Measurements from ENCODE around the gene GCK.

The GCK gene

DNA sequence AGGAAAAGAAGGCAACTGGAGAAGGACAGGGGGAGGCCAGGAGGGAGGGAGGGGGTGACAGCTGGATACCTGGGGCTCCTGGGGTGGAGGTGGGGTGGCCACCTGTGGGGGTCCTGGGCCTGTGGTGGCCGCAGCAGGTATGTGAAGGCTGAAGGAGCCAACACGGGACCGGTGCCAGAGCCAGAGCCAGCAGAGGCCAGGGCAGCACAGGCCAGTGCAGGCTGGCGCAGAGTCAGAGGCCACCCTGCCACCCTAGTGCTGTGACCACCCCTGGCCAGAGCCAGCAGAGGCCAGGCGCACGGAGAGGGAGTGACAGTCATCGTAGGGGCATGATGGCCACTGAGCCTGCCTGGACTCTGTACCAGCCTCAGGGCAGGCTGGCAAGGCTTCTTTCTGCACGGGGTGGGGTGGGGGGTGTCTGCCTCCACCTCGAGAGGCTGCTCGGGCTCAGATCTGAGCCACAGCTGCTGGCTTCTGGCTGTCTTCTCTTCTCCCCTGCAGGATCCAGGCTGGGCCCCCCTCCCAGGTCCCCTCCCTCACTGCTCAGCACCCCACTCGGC lies 40.4 kb upstream of the GCK start:
- H3K36me3 ChIP-seq (ENCODE audit: control insufficient read depth in 2 of 2, insufficient read depth in 2 of 2, low read length in 2 of 2) = no peaks in the 10 kb centered on the region
- H3K27me3 ChIP-seq (ENCODE audit: control insufficient read depth in 1 of 2, insufficient read depth in 2 of 2, low read length in 2 of 2) = peaks cover 12 to 13% of the 10 kb centered on the region in 2 donors
- H3K9me3 ChIP-seq (ENCODE audit: control insufficient read depth in 2 of 2, low read length in 2 of 2) = no peaks in the 10 kb centered on the region
- H3K4me1 ChIP-seq (ENCODE audit: control insufficient read depth, insufficient read depth, low read length) = no peaks in the 10 kb centered on the region
- no peak overlapping the region for H3K4me3 ChIP-seq (ENCODE audit: low read length in 2 of 2)
- H3K9ac ChIP-seq (ENCODE audit: low read length in 2 of 2) = no peak overlapping the region
- H3K27ac ChIP-seq (ENCODE audit: low read length) = no peak overlapping the region

DNA sequence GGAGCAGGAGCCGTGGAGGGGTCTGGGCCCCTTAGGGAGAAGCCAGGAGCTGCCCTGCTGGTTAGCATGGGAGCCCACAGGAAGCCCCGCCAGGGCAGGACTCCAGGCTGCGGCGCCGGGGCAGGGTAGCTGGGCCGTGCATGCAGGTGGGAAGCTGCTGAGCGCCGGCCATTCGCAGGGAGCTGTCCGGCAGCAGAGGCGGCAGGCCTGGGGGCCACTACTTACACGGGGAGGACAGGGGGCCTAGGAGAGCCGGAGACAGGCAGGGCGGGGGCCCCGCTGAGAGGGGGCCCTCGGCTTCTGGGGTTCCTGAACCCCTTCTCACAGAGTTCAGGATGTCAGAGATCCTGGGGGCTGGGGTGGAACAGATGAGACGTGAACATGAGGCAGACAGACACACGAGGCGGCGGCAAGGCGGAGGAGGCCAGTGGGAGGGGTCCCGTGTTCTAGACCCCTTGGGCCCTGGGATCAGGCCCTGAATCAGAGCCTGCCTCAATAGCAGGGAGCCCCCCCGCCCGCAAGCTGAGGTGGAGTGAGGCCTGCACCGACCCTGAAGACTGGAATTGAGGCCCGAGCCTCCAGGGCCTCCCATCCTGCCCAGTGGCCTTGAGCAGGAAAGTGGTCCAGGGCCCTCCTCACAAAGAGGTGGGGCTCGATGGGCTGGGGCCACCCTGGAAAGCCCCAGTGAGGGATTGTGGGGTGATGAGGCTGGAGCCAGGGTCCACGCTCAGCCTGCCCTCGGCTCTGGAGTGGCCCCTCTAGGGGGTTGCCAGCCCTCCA lies 39.5 kb upstream of the GCK start:
- no peak overlapping the region for H3K9ac ChIP-seq (ENCODE audit: low read length in 2 of 2)
- no peaks in the 10 kb centered on the region for H3K9me3 ChIP-seq (ENCODE audit: control insufficient read depth in 2 of 2, low read length in 2 of 2)
- no peak overlapping the region for H3K27ac ChIP-seq (ENCODE audit: low read length)
- H3K36me3 ChIP-seq (ENCODE audit: control insufficient read depth in 2 of 2, insufficient read depth in 2 of 2, low read length in 2 of 2) = no peaks in the 10 kb centered on the region
- no peak overlapping the region for H3K4me3 ChIP-seq (ENCODE audit: low read length in 2 of 2)
- peaks cover 14 to 15% of the 10 kb centered on the region in 2 donors for H3K27me3 ChIP-seq (ENCODE audit: control insufficient read depth in 1 of 2, insufficient read depth in 2 of 2, low read length in 2 of 2)
- no peaks in the 10 kb centered on the region for H3K4me1 ChIP-seq (ENCODE audit: control insufficient read depth, insufficient read depth, low read length)

DNA sequence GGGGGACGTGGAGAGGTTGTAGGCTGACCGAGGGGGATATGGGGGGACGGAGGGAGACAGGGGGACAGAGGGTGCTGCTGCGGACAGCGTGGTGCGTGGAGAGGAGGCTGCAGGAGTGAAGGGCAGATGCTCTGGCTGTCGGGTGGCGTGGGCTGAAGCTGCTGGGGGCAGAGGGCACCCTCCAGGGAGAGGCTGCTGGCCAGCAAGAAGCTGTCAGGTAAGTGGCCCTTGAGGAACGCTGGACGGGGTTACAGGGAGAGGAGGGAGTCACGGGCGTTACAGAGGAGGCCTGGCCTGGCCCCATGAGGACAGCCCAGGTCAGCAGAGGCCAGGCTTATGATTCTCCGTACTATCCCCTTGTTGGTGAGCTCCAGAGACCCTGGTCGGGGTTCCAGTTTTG lies 38.7 kb upstream of the GCK start:
- Histone ChIP-seq H3K4me3 (ENCODE audit: low read length in 2 of 2) (no peak overlapping the region), H3K27ac (ENCODE audit: low read length) (no peak overlapping the region), H3K4me1 (ENCODE audit: control insufficient read depth, insufficient read depth, low read length) (no peaks in the 10 kb centered on the region), H3K27me3 (ENCODE audit: control insufficient read depth in 1 of 2, insufficient read depth in 2 of 2, low read length in 2 of 2) (peaks cover 14 to 15% of the 10 kb centered on the region in 2 donors), H3K36me3 (ENCODE audit: control insufficient read depth in 2 of 2, insufficient read depth in 2 of 2, low read length in 2 of 2) (no peaks in the 10 kb centered on the region), H3K9ac (ENCODE audit: low read length in 2 of 2) (no peak overlapping the region), H3K9me3 (ENCODE audit: control insufficient read depth in 2 of 2, low read length in 2 of 2) (no peaks in the 10 kb centered on the region)

DNA sequence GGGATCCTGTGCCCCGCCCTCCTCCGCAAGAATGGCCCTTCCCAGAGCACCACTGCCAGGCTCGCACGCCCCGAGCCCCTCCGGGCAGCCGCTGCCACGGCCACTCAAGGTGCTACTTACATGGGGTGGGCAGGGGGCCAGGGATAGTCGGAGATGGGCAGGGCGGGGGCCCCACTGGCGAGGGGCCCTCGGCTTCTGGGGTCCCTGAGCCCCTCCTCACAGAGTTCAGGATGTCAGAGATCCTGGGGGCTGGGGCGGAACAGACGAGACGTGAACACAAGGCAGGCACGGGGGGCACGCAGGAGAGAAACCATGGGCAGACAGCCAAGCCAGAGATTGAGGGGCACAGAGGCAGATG lies 37.1 kb upstream of the GCK start:
- Histone ChIP-seq H3K9ac (ENCODE audit: low read length in 2 of 2) (no peak overlapping the region), H3K9me3 (ENCODE audit: control insufficient read depth in 2 of 2, low read length in 2 of 2) (no peaks in the 10 kb centered on the region), H3K4me1 (ENCODE audit: control insufficient read depth, insufficient read depth, low read length) (no peaks in the 10 kb centered on the region), H3K36me3 (ENCODE audit: control insufficient read depth in 2 of 2, insufficient read depth in 2 of 2, low read length in 2 of 2) (no peaks in the 10 kb centered on the region), H3K4me3 (ENCODE audit: low read length in 2 of 2) (no peak overlapping the region), H3K27me3 (ENCODE audit: control insufficient read depth in 1 of 2, insufficient read depth in 2 of 2, low read length in 2 of 2) (peaks cover 14 to 15% of the 10 kb centered on the region in 2 donors), H3K27ac (ENCODE audit: low read length) (no peak overlapping the region)

DNA sequence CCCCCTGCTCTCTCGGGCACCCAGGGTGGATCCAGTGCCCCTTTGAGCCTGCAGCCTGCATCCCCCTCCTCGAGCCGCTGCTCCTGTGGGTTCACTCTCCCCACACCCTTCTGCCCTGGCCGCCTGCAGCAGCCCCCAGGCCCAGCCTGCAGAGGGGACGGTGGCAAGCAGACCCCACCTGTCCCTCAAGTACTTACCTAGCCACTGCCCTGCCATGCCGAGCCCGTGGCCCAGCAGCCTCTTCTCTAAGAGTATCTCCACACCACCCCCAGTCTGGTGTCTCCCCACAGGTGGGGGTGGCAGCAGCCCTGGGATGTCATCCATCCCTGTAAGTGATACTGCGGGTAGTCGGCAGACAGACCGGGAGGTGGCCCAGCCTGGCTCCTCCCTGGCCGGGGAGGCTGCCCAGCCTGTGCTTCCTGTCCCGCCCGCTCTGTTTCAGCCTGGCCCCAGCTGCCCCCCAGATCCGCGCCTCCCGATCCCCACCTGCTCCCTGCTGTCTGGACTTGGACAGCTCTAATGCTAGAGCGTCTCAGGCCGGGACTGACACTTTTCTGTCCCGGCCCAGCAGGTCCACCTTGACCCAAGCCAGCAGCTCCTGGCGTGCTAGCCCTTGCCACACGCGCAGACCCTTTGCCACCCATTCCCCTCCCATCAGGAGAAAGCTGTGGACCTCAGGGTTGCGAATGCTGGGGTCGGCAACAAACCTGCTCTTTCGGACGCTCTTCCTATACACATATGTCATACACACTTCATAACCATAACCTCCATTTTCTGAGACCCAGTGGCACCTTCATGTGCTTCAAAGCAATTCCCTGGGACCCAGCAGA lies 36.5 kb upstream of the GCK start:
- Histone ChIP-seq H3K27ac (ENCODE audit: low read length) (no peak overlapping the region), H3K27me3 (ENCODE audit: control insufficient read depth in 1 of 2, insufficient read depth in 2 of 2, low read length in 2 of 2) (peaks cover 14 to 15% of the 10 kb centered on the region in 2 donors), H3K36me3 (ENCODE audit: control insufficient read depth in 2 of 2, insufficient read depth in 2 of 2, low read length in 2 of 2) (no peaks in the 10 kb centered on the region), H3K4me1 (ENCODE audit: control insufficient read depth, insufficient read depth, low read length) (no peaks in the 10 kb centered on the region), H3K9ac (ENCODE audit: low read length in 2 of 2) (no peak overlapping the region), H3K4me3 (ENCODE audit: low read length in 2 of 2) (no peak overlapping the region), H3K9me3 (ENCODE audit: control insufficient read depth in 2 of 2, low read length in 2 of 2) (no peaks in the 10 kb centered on the region)

DNA sequence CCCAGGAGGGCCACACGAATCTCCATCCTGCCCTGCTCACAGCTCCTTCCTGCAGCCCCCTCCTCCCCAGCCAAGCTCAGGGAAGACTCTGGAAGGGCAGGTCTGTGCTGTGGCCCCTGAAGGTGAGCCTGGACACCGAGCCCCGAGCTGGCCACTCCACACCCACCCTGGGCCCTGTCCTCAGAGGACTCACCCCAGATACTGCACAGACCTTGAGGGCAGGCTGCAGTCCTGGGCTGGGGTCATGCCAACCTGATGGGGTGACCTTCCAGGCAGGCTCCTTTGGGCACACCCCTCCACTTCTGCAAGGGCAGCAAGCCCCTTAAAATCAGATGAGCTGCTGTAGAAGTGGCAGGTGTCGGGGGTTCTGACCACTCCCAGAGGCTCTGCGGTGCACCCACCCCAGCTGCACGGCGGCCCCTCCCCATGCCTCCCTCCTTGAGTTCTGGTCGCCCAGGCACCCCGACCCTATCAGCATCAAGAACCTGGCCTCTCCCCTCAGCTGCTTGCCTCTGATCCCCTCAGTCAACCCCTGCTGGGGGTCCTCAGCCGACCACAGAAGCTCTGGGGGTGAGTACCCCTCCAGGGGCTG lies 35.8 kb upstream of the GCK start:
- Histone ChIP-seq H3K4me3 (ENCODE audit: low read length in 2 of 2) (no peak overlapping the region), H3K9ac (ENCODE audit: low read length in 2 of 2) (no peak overlapping the region), H3K9me3 (ENCODE audit: control insufficient read depth in 2 of 2, low read length in 2 of 2) (no peaks in the 10 kb centered on the region), H3K4me1 (ENCODE audit: control insufficient read depth, insufficient read depth, low read length) (no peaks in the 10 kb centered on the region), H3K27ac (ENCODE audit: low read length) (no peak overlapping the region), H3K27me3 (ENCODE audit: control insufficient read depth in 1 of 2, insufficient read depth in 2 of 2, low read length in 2 of 2) (peaks cover 14 to 15% of the 10 kb centered on the region in 2 donors), H3K36me3 (ENCODE audit: control insufficient read depth in 2 of 2, insufficient read depth in 2 of 2, low read length in 2 of 2) (no peaks in the 10 kb centered on the region)

DNA sequence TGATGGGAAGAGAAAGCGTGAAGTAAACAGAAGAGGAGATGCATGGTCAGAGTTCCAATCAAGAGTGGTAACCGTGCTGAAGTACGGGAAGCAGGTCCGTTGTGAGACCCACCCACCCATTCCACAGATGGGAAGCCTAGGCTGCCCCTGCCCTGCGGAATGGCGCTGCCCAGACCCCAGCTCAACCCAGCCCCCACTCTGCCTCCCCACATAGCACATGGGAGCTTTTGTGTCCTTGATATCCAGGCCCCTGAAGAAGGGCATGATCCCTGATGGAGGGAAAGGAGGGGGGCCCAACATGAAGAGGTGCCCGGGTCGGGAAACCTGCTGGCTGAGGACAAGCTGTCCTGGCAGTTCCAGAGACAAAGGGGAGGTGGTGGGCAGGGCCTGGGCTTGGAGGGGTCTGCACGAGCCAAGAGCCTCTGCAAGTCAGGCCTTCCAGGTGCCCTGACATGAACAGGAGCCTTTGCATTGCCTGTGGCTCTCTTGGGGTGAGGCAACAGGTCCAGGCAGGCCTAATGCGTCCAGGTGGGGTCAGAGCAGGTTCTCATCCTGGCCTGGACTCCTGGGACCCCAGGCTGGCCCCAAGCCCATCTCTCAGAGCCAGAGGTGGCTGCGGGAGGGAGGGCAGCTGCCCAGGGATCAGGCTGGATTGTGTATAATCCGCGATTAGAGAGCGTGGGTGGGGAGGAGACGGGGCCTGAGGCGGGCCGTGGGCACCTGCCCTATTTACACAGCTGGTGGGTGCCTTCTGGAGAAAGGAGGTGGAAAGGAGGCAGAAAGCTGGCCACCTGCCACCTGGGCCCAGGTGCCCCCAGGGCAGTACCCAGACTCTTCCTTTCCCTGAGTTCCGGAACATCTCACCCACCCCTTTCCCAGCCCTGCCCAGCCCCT lies 35.1 kb upstream of the GCK start:
- Histone ChIP-seq H3K27me3 (ENCODE audit: control insufficient read depth in 1 of 2, insufficient read depth in 2 of 2, low read length in 2 of 2) (peaks cover 14 to 15% of the 10 kb centered on the region in 2 donors), H3K4me1 (ENCODE audit: control insufficient read depth, insufficient read depth, low read length) (no peaks in the 10 kb centered on the region), H3K9me3 (ENCODE audit: control insufficient read depth in 2 of 2, low read length in 2 of 2) (peaks cover 0 to 2% of the 10 kb centered on the region in 2 donors), H3K27ac (ENCODE audit: low read length) (no peak overlapping the region), H3K9ac (ENCODE audit: low read length in 2 of 2) (no peak overlapping the region), H3K36me3 (ENCODE audit: control insufficient read depth in 2 of 2, insufficient read depth in 2 of 2, low read length in 2 of 2) (no peaks in the 10 kb centered on the region), H3K4me3 (ENCODE audit: low read length in 2 of 2) (no peak overlapping the region)

DNA sequence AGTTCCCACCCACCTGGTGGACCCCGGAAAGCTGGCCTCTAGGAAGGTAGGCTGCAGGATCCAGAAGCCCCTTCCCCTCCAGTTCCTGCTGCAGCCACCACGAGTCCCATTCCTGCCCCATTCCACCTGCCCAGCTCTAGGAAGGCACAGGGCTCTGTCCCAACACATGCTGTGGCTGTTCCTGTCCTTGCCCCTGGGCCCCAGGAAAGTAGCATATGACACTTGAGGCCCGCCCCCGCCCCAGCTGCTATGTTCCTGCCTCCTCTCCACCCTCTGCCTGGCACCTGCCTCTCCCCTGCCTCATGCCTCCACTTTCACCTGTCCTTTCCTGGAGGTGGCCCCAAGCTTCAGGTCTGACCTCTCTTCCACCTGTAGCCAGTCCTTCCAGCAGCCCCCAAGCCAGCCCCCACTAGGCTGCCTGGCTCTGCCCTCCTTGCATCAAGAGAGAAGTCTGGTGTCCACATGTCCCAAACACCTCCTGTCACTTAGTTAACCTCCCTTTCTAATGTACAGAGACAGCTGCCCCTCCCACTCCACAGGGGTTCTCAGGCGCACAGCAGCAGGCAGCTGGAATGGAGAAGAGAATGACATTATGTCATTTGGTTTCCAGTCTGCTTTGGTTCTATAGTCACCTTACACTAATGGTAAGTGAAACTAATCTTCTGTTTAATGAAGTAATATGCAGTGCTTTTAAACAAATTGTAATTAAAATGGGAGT lies 34.3 kb upstream of the GCK start:
- Histone ChIP-seq H3K27ac (ENCODE audit: low read length) (no peak overlapping the region), H3K4me1 (ENCODE audit: control insufficient read depth, insufficient read depth, low read length) (no peaks in the 10 kb centered on the region), H3K36me3 (ENCODE audit: control insufficient read depth in 2 of 2, insufficient read depth in 2 of 2, low read length in 2 of 2) (no peaks in the 10 kb centered on the region), H3K9ac (ENCODE audit: low read length in 2 of 2) (no peak overlapping the region), H3K4me3 (ENCODE audit: low read length in 2 of 2) (no peak overlapping the region), H3K27me3 (ENCODE audit: control insufficient read depth in 1 of 2, insufficient read depth in 2 of 2, low read length in 2 of 2) (peaks cover 14 to 15% of the 10 kb centered on the region in 2 donors), H3K9me3 (ENCODE audit: control insufficient read depth in 2 of 2, low read length in 2 of 2) (peaks cover 0 to 2% of the 10 kb centered on the region in 2 donors)

DNA sequence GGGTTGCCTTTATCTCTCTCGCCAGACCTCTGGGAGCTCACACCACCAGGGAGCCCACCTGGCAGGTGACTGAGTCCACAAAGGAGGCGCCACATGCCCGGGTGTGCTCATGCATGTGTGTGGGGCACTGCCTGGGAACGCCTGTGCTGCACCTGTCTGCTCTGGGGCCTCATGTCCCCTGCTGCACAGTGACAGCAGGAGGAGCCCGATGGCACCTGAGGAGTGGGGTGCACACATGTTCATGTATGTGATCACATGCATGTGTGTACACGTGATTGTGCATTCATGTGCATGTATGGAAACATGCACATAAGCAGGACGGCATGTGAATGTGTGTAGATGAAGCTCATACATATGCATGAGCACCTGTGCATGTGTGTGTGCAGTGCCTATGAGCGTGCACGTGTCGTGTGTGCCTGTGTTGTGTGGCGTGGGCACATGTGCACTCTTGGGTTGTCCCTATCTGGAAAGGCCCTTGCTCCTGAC lies 33.6 kb upstream of the GCK start:
- Histone ChIP-seq H3K9me3 (ENCODE audit: control insufficient read depth in 2 of 2, low read length in 2 of 2) (peaks cover 0 to 2% of the 10 kb centered on the region in 2 donors), H3K9ac (ENCODE audit: low read length in 2 of 2) (no peak overlapping the region), H3K36me3 (ENCODE audit: control insufficient read depth in 2 of 2, insufficient read depth in 2 of 2, low read length in 2 of 2) (no peaks in the 10 kb centered on the region), H3K27me3 (ENCODE audit: control insufficient read depth in 1 of 2, insufficient read depth in 2 of 2, low read length in 2 of 2) (peaks cover 14 to 15% of the 10 kb centered on the region in 2 donors), H3K4me3 (ENCODE audit: low read length in 2 of 2) (no peak overlapping the region), H3K27ac (ENCODE audit: low read length) (no peak overlapping the region), H3K4me1 (ENCODE audit: control insufficient read depth, insufficient read depth, low read length) (no peaks in the 10 kb centered on the region)
